HepG2 (cell line): Measurements from ENCODE around the gene COX4I1. TPM values are rescaled to one million over a fixed set of nuclear protein-coding genes. Genes with fewer than 3 reads are reported as not detected.

Experiments
- ATAC-seq: fragments of 200-7000 bp; cut with Tn5 transposase; 3 replicates; pipeline ENCODE4 v1.9.1; 2020; ENCODE audit warnings: mild to moderate bottlenecking, moderate library complexity
- BruUV-seq: library from RNA; stranded (reverse); fragments of 400-500 nt; replicated peaks from 2 replicates; lab custom pipeline; 2021; lab: Mats Ljungman, UMichigan
- CTCF ChIA-PET: fragments of 300-600 bp; formaldehyde crosslinking; extraction: SDS; loops from one replicate; lab custom pipeline; 2021; ENCODE audit warnings: low total read pairs, inconsistent platforms, low intra/inter-chr PET ratio; lab: Yijun Ruan, JAX
- POLR2A ChIA-PET: fragments of 350-600 bp; sonication (Branson Sonifier 250); formaldehyde crosslinking; loops from one replicate; lab custom pipeline; 2020; ENCODE audit warnings: antibody characterized with exemption, inconsistent platforms; lab: Yijun Ruan, JAX
- DNase-seq: peaks from one replicate; pipeline ENCODE4 v3.0.0-alpha.2; 2015; ENCODE audit warnings: low spot score
- FAIRE-seq: peaks from 3 replicates; lab custom pipeline; 2011; peaks lifted over from hg19 to GRCh38; lab: Jason Lieb, UNC
- H2AFZ ChIP-seq: one replicate; pipeline ENCODE4 v1.6.1; 2011; ENCODE audit warnings: low read length, inconsistent platforms
- H3K27ac ChIP-seq: fragments of 300-600 bp; 3 replicates; pipeline ENCODE4 v1.8.0; 2011; ENCODE audit warnings: mixed run types, mild to moderate bottlenecking, mixed read lengths, low read length, inconsistent platforms; ENCODE audit not compliant: insufficient read depth; ENCODE audit errors: extremely low read length
- H3K27me3 ChIP-seq, 2 experiments: fragments of 200-600 bp in 1 of 2; 2 replicates in 1 of 2; 3 replicates in 1 of 2; pipeline versions ENCODE4 v1.6.0 to v1.8.0; 2011; ENCODE audit warnings: low read length in 2 of 2, mild to moderate bottlenecking in 2 of 2, moderate library complexity in 2 of 2, inconsistent platforms in 1 of 2; ENCODE audit not compliant: insufficient read depth in 2 of 2, control insufficient read depth in 1 of 2
- H3K36me3 ChIP-seq, 2 experiments: fragments of 200-600 bp in 1 of 2; replicated peaks in 1 of 2; 2 replicates in 1 of 2; 3 replicates in 1 of 2; pipeline versions ENCODE4 v1.5.1 to v1.8.0; 2011; ENCODE audit warnings: low read length in 2 of 2, inconsistent platforms in 1 of 2; ENCODE audit not compliant: insufficient read depth in 2 of 2, control insufficient read depth in 1 of 2
- H3K4me1 ChIP-seq: 2 replicates; pipeline ENCODE4 v1.5.1; 2012; ENCODE audit warnings: low read length, inconsistent platforms; ENCODE audit not compliant: insufficient read depth
- H3K4me2 ChIP-seq: 2 replicates; pipeline ENCODE4 v1.6.0; 2011; ENCODE audit warnings: low read depth, low read length, inconsistent platforms
- H3K4me3 ChIP-seq, 3 experiments: fragments of 200-600 bp in 1 of 3; sonication (generic), shearing (Covaris generic) in 1 of 3; replicated peaks in 1 of 3; 2 replicates each; pipeline ENCODE4 v1.5.1; 2011 to 2016; ENCODE audit warnings: low read length in 3 of 3, inconsistent platforms in 2 of 3, low read depth in 2 of 3, mild to moderate bottlenecking in 2 of 3, control low read depth in 1 of 3, mixed read lengths in 1 of 3; ENCODE audit not compliant: insufficient read depth in 1 of 3
- H3K79me2 ChIP-seq: one replicate; pipeline ENCODE4 v1.6.1; 2011; ENCODE audit warnings: low read length, inconsistent platforms; ENCODE audit not compliant: insufficient read depth
- H3K9ac ChIP-seq: 2 replicates; pipeline ENCODE4 v1.6.0; 2011; ENCODE audit warnings: mild to moderate bottlenecking, low read depth, low read length, inconsistent platforms; ENCODE audit not compliant: insufficient read depth
- H3K9me3 ChIP-seq: 2 replicates; pipeline ENCODE4 v1.5.1; 2012; ENCODE audit warnings: mild to moderate bottlenecking, low read length
- H4K20me1 ChIP-seq: 2 replicates; pipeline ENCODE4 v1.6.0; 2011; ENCODE audit warnings: inconsistent platforms, mild to moderate bottlenecking, low read length, moderate library complexity; ENCODE audit not compliant: insufficient read depth
- HNRNPLL ChIP-seq: fragments of 200-400 bp; formaldehyde crosslinking; IDR thresholded peaks from 2 replicates; pipeline ENCODE4 v1.6.1; 2017; ENCODE audit warnings: mild to moderate bottlenecking, low read depth, low read length; ENCODE audit not compliant: poor library complexity, severe bottlenecking
- MAFK ChIP-seq, 2 experiments: IDR thresholded peaks in 1 of 2; conservative IDR thresholded peaks in 1 of 2; 2 replicates each; pipeline ENCODE4 v1.6.1; 2011; ENCODE audit warnings: improper control_type of control experiment in 2 of 2, low read length in 2 of 2
- MTA1 ChIP-seq: sonication (generic); formaldehyde crosslinking; IDR thresholded peaks from 2 replicates; pipeline ENCODE4 v1.4.0; 2020; ENCODE audit warnings: missing genetic modification reagents, mild to moderate bottlenecking, borderline replicate concordance
- RELA ChIP-seq: sonication (generic); formaldehyde crosslinking; IDR thresholded peaks from 2 replicates; pipeline ENCODE4 v1.4.0; 2020; ENCODE audit warnings: missing genetic modification reagents
- RFX1 ChIP-seq: fragments of 450-650 bp; IDR thresholded peaks from 2 replicates; pipeline ENCODE4 v1.6.1; 2017
- SIN3B ChIP-seq: fragments of 150-350 bp; IDR thresholded peaks from 2 replicates; pipeline ENCODE4 v1.6.1; 2014; ENCODE audit warnings: low read length
- SP1 ChIP-seq, 2 experiments: fragments of 450-650 bp in 1 of 2; sonication (generic) in 1 of 2; formaldehyde crosslinking in 1 of 2; IDR thresholded peaks; 2 replicates each; pipeline versions ENCODE4 v1.4.0 to v1.6.1; 2016 to 2020; ENCODE audit warnings: missing genetic modification reagents in 1 of 2
- ZKSCAN8 ChIP-seq: IDR thresholded peaks from 2 replicates; pipeline ENCODE4 v1.6.1; 2016; ENCODE audit warnings: borderline replicate concordance, missing genetic modification reagents, missing compliant biosample characterization
- ZNF263 ChIP-seq: sonication (generic); formaldehyde crosslinking; IDR thresholded peaks from 2 replicates; pipeline ENCODE4 v1.4.0; 2020; ENCODE audit warnings: missing genetic modification reagents
- ZNF33B ChIP-seq: sonication (generic); formaldehyde crosslinking; IDR thresholded peaks from 2 replicates; pipeline ENCODE4 v1.5.1; 2020; ENCODE audit warnings: mild to moderate bottlenecking, missing genetic modification reagents
- ZNF574 ChIP-seq: sonication (generic); formaldehyde crosslinking; IDR thresholded peaks from 2 replicates; pipeline ENCODE4 v1.4.0; 2020; ENCODE audit warnings: missing genetic modification reagents
- WGBS: methylation state at CpG from one replicate; pipeline ENCODE4 v1.1.6; 2017; ENCODE audit warnings: low lambda C conversion rate; 5-methylcytosine and 5-hydroxymethylcytosine counted together
- in situ Hi-C: cut with HindIII; loops from 2 replicates; pipeline ENCODE4 v1.10.0; 2017; ENCODE audit warnings: low pct_unique_long_range_greater_than_20kb; ENCODE audit not compliant: extremely low pct_ligation_motif_present
- intact Hi-C: fragments of 100-400 bp; cut with micrococcal nuclease; formaldehyde crosslinking; loops from one replicate; pipeline ENCODE4 v1.10.0; 2022; ENCODE audit not compliant: unreplicated experiment
- polyA plus RNA-seq, 8 experiments: library from polyadenylated mRNA; depleted of rRNA in 3 of 8; stranded (reverse) in 7 of 8; unstranded in 1 of 8; fragments of >200 nt; fragmentation: Illumina TruSeq in 4 of 8; extraction: Trizol in 4 of 8; gene quantifications; 2 replicates each; pipeline versions ENCODE4 v1.2.1 to v1.2.3, GENCODE V29; 2011 to 2016; ENCODE audit warnings: low read depth in 4 of 8, missing spikeins in 1 of 8, mixed read lengths in 1 of 8; ENCODE audit not compliant: insufficient read depth in 1 of 8
- total RNA-seq, 5 experiments: library from RNA; depleted of rRNA; stranded (reverse); fragments of >200 nt; fragmentation: Illumina TruSeq; extraction: Trizol; gene quantifications; 2 replicates each; pipeline ENCODE4 v1.2.3, GENCODE V29; 2016; ENCODE audit warnings: low read depth in 1 of 5
- TF ChIP-seq, protein P1 (sequence below): sonication (generic); formaldehyde crosslinking; IDR thresholded peaks from 2 replicates; pipeline ENCODE4 v1.8.1; 2022; ENCODE audit warnings: low read depth, mild to moderate bottlenecking, missing genetic modification reagents
- TF ChIP-seq, protein P2 (sequence below): sonication (generic); formaldehyde crosslinking; IDR thresholded peaks from 2 replicates; pipeline ENCODE4 v1.5.0; 2020; ENCODE audit warnings: missing genetic modification reagents
- TF ChIP-seq, protein P3 (sequence below): fragments of 450-650 bp; IDR thresholded peaks from 2 replicates; pipeline ENCODE4 v1.6.1; 2016
- TF ChIP-seq, protein P4 (sequence below): sonication (generic); formaldehyde crosslinking; IDR thresholded peaks from 2 replicates; pipeline ENCODE4 v1.5.0; 2020; ENCODE audit warnings: missing genetic modification reagents

COX4I1 gene
- total and polyA plus RNA-seq, 2 of the 13 experiments (the other 11 are each of a cell fraction or from before 2014, with no cell fraction given) = 658 to 902 TPM

GRCh38 chr16:85770741-85771140 is 28.8 kb upstream of the COX4I1 start:
- no peaks in the 10 kb centered on the region for H3K4me1 ChIP-seq
- TF ChIP-seq ZKSCAN8 (CRISPR knock-in tag) = no peak
- TF ChIP-seq MAFK (conservative IDR thresholded peaks at IDR 0.05 in 1 of 2, IDR thresholded peaks at IDR 0.05 in 1 of 2; ENCODE audit: low read length in 2 of 2) = no peak
- no peak for TF ChIP-seq SIN3B
- TF ChIP-seq, protein P1, sequence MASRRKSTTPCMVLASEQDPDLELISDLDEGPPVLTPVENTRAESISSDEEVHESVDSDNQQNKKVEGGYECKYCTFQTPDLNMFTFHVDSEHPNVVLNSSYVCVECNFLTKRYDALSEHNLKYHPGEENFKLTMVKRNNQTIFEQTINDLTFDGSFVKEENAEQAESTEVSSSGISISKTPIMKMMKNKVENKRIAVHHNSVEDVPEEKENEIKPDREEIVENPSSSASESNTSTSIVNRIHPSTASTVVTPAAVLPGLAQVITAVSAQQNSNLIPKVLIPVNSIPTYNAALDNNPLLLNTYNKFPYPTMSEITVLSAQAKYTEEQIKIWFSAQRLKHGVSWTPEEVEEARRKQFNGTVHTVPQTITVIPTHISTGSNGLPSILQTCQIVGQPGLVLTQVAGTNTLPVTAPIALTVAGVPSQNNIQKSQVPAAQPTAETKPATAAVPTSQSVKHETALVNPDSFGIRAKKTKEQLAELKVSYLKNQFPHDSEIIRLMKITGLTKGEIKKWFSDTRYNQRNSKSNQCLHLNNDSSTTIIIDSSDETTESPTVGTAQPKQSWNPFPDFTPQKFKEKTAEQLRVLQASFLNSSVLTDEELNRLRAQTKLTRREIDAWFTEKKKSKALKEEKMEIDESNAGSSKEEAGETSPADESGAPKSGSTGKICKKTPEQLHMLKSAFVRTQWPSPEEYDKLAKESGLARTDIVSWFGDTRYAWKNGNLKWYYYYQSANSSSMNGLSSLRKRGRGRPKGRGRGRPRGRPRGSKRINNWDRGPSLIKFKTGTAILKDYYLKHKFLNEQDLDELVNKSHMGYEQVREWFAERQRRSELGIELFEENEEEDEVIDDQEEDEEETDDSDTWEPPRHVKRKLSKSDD (CRISPR knock-in tag) = no peak
- TF ChIP-seq, protein P2, sequence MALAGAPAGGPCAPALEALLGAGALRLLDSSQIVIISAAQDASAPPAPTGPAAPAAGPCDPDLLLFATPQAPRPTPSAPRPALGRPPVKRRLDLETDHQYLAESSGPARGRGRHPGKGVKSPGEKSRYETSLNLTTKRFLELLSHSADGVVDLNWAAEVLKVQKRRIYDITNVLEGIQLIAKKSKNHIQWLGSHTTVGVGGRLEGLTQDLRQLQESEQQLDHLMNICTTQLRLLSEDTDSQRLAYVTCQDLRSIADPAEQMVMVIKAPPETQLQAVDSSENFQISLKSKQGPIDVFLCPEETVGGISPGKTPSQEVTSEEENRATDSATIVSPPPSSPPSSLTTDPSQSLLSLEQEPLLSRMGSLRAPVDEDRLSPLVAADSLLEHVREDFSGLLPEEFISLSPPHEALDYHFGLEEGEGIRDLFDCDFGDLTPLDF = no peak
- TF ChIP-seq RELA (CRISPR knock-in tag) = no peak
- TF ChIP-seq ZNF33B = no peak
- TF ChIP-seq, protein P3, sequence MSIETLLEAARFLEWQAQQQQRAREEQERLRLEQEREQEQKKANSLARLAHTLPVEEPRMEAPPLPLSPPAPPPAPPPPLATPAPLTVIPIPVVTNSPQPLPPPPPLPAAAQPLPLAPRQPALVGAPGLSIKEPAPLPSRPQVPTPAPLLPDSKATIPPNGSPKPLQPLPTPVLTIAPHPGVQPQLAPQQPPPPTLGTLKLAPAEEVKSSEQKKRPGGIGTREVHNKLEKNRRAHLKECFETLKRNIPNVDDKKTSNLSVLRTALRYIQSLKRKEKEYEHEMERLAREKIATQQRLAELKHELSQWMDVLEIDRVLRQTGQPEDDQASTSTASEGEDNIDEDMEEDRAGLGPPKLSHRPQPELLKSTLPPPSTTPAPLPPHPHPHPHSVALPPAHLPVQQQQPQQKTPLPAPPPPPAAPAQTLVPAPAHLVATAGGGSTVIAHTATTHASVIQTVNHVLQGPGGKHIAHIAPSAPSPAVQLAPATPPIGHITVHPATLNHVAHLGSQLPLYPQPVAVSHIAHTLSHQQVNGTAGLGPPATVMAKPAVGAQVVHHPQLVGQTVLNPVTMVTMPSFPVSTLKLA = no peak
- TF ChIP-seq MTA1 = no peak
- no peak for TF ChIP-seq ZNF574 (CRISPR knock-in tag)
- no peak for TF ChIP-seq SP1 (IDR thresholded peaks at IDR 0.05)
- TF ChIP-seq SP1 (CRISPR knock-in tag; IDR thresholded peaks at IDR 0.05) = no peak
- no peak for TF ChIP-seq ZNF263
- TF ChIP-seq RFX1 = no peak
- TF ChIP-seq, protein P4, sequence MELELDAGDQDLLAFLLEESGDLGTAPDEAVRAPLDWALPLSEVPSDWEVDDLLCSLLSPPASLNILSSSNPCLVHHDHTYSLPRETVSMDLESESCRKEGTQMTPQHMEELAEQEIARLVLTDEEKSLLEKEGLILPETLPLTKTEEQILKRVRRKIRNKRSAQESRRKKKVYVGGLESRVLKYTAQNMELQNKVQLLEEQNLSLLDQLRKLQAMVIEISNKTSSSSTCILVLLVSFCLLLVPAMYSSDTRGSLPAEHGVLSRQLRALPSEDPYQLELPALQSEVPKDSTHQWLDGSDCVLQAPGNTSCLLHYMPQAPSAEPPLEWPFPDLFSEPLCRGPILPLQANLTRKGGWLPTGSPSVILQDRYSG (CRISPR knock-in tag) = no peak
- no peak for TF ChIP-seq HNRNPLL
- in situ Hi-C loops (no loop called here), intact Hi-C loops (no loop called here)
- no peak overlapping the region for H2AFZ ChIP-seq
- H3K36me3 ChIP-seq = no peaks in the 10 kb centered on the region
- H3K79me2 ChIP-seq = no peaks in the 10 kb centered on the region
- DNase-seq (no peak), FAIRE-seq (no peak), ATAC-seq (no peak)
- POLR2A ChIA-PET = no interaction called here
- no TSS peak for BruUV-seq
- H3K9ac ChIP-seq = no peak overlapping the region
- 94% methylated on average over 6 of the region's 6 CpGs for WGBS
- H4K20me1 ChIP-seq = no peaks in the 10 kb centered on the region
- no peak overlapping the region for H3K4me3 ChIP-seq
- H3K27me3 ChIP-seq = no peaks in the 10 kb centered on the region
- H3K27ac ChIP-seq = no peak overlapping the region
- CTCF ChIA-PET = no interaction called here
- no peak overlapping the region for H3K4me2 ChIP-seq
- no peaks in the 10 kb centered on the region for H3K9me3 ChIP-seq
